A673 (cell line): Measurements from ENCODE around the gene SMIM35. TPM values are rescaled to one million over a fixed set of nuclear protein-coding genes. Genes with fewer than 3 reads are reported as not detected.

ENCODE experiments used
- BruUV-seq: library from RNA; stranded (reverse); fragments of 400-500 nt; replicated peaks from 2 replicates; lab custom pipeline; 2021; lab: Mats Ljungman, UMichigan
- CTCF ChIA-PET: fragments of 300-600 bp; sonication (Branson Sonifier 250); formaldehyde crosslinking; loops from one replicate; lab custom pipeline; 2022; ENCODE audit warnings: antibody characterized with exemption; lab: Charles Lee
- POLR2A ChIA-PET: fragments of 300-600 bp; sonication (Branson Sonifier 250); formaldehyde crosslinking; loops from one replicate; lab custom pipeline; 2022; ENCODE audit warnings: antibody characterized with exemption; ENCODE audit not compliant: low non-redundant PET; lab: Charles Lee
- DNase-seq: peaks from one replicate; pipeline ENCODE4 v3.0.0-alpha.2; 2015; ENCODE audit warnings: low spot score
- H3K27ac ChIP-seq: fragments of 200-600 bp; sonication (generic); 2 replicates; pipeline ENCODE4 v1.5.1; 2016; ENCODE audit warnings: mixed run types, low read depth, mild to moderate bottlenecking, mixed read lengths, antibody characterized with exemption, low read length; ENCODE audit not compliant: poor library complexity, severe bottlenecking
- H3K27me3 ChIP-seq: fragments of 200-600 bp; sonication (generic); replicated peaks from 2 replicates; pipeline ENCODE4 v1.6.1; 2017; ENCODE audit warnings: mixed run types, low read depth, mild to moderate bottlenecking, mixed read lengths, antibody characterized with exemption, low read length; ENCODE audit not compliant: insufficient read depth, poor library complexity
- H3K36me3 ChIP-seq: fragments of 200-600 bp; sonication (generic); 2 replicates; pipeline ENCODE4 v1.6.1; 2016; ENCODE audit warnings: mixed run types, mild to moderate bottlenecking, mixed read lengths, antibody characterized with exemption, low read length; ENCODE audit not compliant: insufficient read depth, poor library complexity, severe bottlenecking
- H3K4me1 ChIP-seq: fragments of 200-600 bp; sonication (generic); 2 replicates; pipeline ENCODE4 v1.6.1; 2017; ENCODE audit warnings: mixed run types, mild to moderate bottlenecking, mixed read lengths, antibody characterized with exemption, low read length; ENCODE audit not compliant: insufficient read depth, poor library complexity, severe bottlenecking
- H3K4me3 ChIP-seq: fragments of 200-600 bp; sonication (generic); 2 replicates; pipeline ENCODE4 v1.5.1; 2016; ENCODE audit warnings: low read depth, mixed run types, mild to moderate bottlenecking, mixed read lengths, low read length; ENCODE audit not compliant: poor library complexity, severe bottlenecking
- H3K9me3 ChIP-seq: fragments of 200-600 bp; sonication (generic); 2 replicates; pipeline ENCODE4 v1.6.1; 2016; ENCODE audit warnings: mixed run types, low read depth, mild to moderate bottlenecking, mixed read lengths, antibody characterized with exemption, low read length; ENCODE audit not compliant: poor library complexity, severe bottlenecking
- EZH2 ChIP-seq: fragments of 200-600 bp; sonication (generic); IDR thresholded peaks from 2 replicates; pipeline ENCODE4 v1.6.1; 2017; ENCODE audit warnings: borderline replicate concordance, low read depth, mild to moderate bottlenecking, mixed read lengths, antibody characterized with exemption, low read length; ENCODE audit not compliant: poor library complexity, severe bottlenecking
- intact Hi-C: fragments of 100-400 bp; cut with micrococcal nuclease; formaldehyde crosslinking; loops from one replicate; pipeline ENCODE4 v1.10.0; 2022; ENCODE audit not compliant: unreplicated experiment
- total RNA-seq: library from RNA; stranded (reverse); gene quantifications from 2 replicates; pipeline ENCODE4 v1.2.3, GENCODE V29; 2021
- TF ChIP-seq, protein P1 (sequence below): fragments of 300-800, 200-600 bp; sonication (generic); conservative IDR thresholded peaks from 2 replicates; pipeline ENCODE4 v1.5.1; 2017; ENCODE audit warnings: low read depth, mild to moderate bottlenecking, antibody characterized with exemption, low read length, moderate library complexity, mixed read lengths

SMIM35 gene
- total RNA-seq, 1 experiment from 2014 or later, result not detected

DNA sequence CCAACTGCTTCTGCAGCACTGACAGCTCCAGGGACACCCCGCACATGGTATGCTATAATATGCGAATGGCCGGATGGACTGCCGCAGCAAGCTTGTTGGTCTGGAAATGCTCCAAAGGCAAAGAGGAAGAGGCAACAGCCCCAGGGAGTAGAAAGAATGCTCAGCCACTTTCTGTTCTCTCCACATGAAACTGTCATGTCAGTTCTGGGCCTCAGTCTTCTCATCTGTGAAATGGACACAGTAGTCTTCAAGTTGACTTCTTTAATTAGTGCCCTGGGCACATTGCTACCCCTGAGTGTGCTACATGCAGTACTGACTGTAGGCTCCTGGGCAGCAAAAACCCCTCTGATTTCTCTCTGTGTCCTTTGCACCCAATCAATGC, 80.6 kb downstream of the SMIM35 start:
- ChIA-PET POLR2A (no interaction called here), CTCF (no interaction called here)
- TF ChIP-seq, protein P1, sequence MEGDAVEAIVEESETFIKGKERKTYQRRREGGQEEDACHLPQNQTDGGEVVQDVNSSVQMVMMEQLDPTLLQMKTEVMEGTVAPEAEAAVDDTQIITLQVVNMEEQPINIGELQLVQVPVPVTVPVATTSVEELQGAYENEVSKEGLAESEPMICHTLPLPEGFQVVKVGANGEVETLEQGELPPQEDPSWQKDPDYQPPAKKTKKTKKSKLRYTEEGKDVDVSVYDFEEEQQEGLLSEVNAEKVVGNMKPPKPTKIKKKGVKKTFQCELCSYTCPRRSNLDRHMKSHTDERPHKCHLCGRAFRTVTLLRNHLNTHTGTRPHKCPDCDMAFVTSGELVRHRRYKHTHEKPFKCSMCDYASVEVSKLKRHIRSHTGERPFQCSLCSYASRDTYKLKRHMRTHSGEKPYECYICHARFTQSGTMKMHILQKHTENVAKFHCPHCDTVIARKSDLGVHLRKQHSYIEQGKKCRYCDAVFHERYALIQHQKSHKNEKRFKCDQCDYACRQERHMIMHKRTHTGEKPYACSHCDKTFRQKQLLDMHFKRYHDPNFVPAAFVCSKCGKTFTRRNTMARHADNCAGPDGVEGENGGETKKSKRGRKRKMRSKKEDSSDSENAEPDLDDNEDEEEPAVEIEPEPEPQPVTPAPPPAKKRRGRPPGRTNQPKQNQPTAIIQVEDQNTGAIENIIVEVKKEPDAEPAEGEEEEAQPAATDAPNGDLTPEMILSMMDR, result no peak
- no peak for TF ChIP-seq EZH2
- H3K4me1 ChIP-seq, result peaks cover 12% of the 10 kb centered on the region
- intact Hi-C loops, result no loop called here
- no peaks in the 10 kb centered on the region for H3K9me3 ChIP-seq
- H3K4me3 ChIP-seq, result no peak overlapping the region
- BruUV-seq, result no TSS peak
- no peak for DNase-seq
- no peaks in the 10 kb centered on the region for H3K36me3 ChIP-seq
- peaks cover 12% of the 10 kb centered on the region for H3K27me3 ChIP-seq
- H3K27ac ChIP-seq, result no peak overlapping the region

DNA sequence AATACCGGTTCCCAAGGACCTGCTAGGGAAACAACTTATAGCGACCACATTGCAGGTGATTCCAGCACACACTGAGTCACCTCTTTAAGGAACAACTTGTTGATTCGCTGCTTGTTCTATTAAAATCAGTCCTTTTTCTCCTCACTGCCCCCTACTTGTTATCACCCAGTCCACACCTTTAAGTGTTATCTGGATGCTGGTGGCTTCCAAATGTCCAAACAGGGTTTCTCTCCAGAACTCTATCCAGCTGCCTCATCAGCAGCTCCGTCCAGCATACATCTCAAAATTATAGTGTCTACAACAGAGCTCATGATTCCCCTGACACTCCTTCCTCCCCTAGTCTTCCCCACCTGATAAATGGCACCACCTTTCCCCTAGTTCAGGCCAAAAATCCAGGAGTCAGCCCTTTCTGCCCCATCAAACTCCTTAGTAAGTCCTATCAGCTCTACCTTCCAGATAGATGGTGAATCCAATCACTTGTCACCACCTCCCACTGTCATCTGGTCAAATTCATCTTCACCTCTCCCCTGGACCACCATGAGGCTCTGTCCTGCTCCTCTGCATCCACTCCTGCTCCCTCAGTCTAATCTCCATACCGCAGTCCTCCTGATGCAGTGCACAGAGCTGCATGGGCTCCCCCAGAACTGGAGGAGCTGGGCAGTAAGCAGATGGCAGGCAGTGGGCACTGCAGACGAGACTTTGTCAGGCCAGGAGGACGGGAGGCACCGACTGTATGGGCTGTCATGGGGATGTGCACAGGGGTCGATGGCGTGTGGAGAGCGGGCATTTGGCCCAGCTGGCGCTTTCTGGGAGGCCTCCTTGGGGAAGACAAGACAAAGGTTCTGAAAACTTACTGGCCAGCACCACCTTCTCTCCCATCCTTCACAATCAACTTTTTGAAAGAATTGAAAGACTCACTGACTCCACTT, 81.3 kb downstream of the SMIM35 start:
- Histone ChIP-seq H3K4me1 (peaks cover 12% of the 10 kb centered on the region), H3K27ac (no peak overlapping the region), H3K27me3 (peaks cover 10% of the 10 kb centered on the region), H3K4me3 (no peak overlapping the region), H3K9me3 (no peaks in the 10 kb centered on the region), H3K36me3 (no peaks in the 10 kb centered on the region)
- CTCF ChIA-PET, result no interaction called here
- no peak for TF ChIP-seq EZH2
- TF ChIP-seq, protein P1, result no peak
- intact Hi-C loops, result no loop called here
- no peak for DNase-seq
- BruUV-seq, result no TSS peak
- POLR2A ChIA-PET, result no interaction called here

DNA sequence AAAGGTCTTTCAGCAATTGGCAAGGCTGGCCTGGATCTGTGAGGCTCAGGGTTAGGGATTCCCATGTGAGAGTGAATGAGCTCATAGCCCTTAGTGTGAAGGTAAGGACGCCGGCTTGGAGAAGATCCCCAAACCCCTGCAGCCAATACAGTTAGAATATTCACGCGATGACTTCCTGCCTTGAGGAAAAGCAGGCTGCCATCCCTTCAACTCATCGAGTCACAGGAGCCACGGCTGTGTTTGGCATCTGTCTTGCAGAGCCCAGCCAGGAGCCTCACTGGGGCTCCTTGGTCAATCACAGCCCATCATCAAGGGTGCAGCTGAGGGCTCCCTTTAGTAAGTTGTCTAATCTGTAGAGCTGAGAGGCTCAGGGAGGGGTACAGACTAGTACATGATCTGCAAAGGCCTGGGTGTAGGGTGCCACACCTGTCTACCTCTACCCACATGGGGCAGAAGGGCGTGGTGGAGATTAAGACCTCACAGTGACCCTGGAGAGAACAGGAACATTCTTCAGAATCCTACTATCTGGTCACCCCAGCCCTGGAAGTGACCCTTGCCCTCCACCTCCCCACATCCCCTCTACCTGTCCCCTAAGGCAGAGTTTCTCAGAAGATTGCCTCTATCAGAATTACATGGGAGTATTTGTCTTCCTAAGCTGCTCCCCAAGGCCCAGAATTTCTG, 82.1 kb downstream of the SMIM35 start:
- ChIA-PET CTCF (no interaction called here), POLR2A (no interaction called here)

More for the DNA sequence above, 82.1 kb downstream of the SMIM35 start:
- TF ChIP-seq, protein P1, result no peak
- TF ChIP-seq EZH2, result no peak
- peaks cover 12% of the 10 kb centered on the region for H3K4me1 ChIP-seq
- BruUV-seq, result no TSS peak
- no peaks in the 10 kb centered on the region for H3K9me3 ChIP-seq
- H3K4me3 ChIP-seq, result no peak overlapping the region
- intact Hi-C loops, result no loop called here
- no peak overlapping the region for H3K27ac ChIP-seq
- H3K36me3 ChIP-seq, result no peaks in the 10 kb centered on the region
- no peak for DNase-seq
- peaks cover 8% of the 10 kb centered on the region for H3K27me3 ChIP-seq
